Neural cell (in vitro differentiated cells): ENCODE data around the gene TBC1D2. TPM values are rescaled to one million over a fixed set of nuclear protein-coding genes. Genes with fewer than 3 reads are reported as not detected.

ENCODE experiments used
- H2AFZ ChIP-seq: fragments of 200-600, 300-800 bp; sonication (generic), shearing (Covaris generic); 2 replicates; pipeline ENCODE4 v1.6.0; 2014; ENCODE audit warnings: low read depth, mild to moderate bottlenecking, antibody characterized with exemption, low read length, moderate library complexity
- H3F3A ChIP-seq: fragments of 200-600 bp; shearing (Covaris generic); 2 replicates; pipeline ENCODE4 v1.6.1; 2016; ENCODE audit warnings: mild to moderate bottlenecking, moderate library complexity, mixed read lengths, antibody characterized with exemption, low read length; ENCODE audit not compliant: insufficient read depth, poor library complexity, severe bottlenecking
- H3K27ac ChIP-seq: fragments of 200-600, 300-800 bp; sonication (generic), shearing (Covaris generic); 2 replicates; pipeline ENCODE4 v1.5.1; 2014; ENCODE audit warnings: mild to moderate bottlenecking, low read length, moderate library complexity
- H3K27me3 ChIP-seq: fragments of 300-800, 200-600 bp; sonication (generic), shearing (Covaris generic); 2 replicates; pipeline ENCODE4 v1.6.0; 2014; ENCODE audit warnings: mild to moderate bottlenecking, low read depth, low read length, moderate library complexity; ENCODE audit not compliant: insufficient read depth
- H3K36me3 ChIP-seq: fragments of 300-800, 200-600 bp; sonication (generic), shearing (Covaris generic); 2 replicates; pipeline ENCODE4 v1.5.1; 2014; ENCODE audit warnings: mild to moderate bottlenecking, antibody characterized with exemption, low read length, moderate library complexity; ENCODE audit not compliant: insufficient read depth
- H3K4me2 ChIP-seq: fragments of 300-800, 200-600 bp; sonication (generic), shearing (Covaris generic); 2 replicates; pipeline ENCODE4 v1.6.0; 2014; ENCODE audit warnings: mild to moderate bottlenecking, low read length
- H3K4me3 ChIP-seq: fragments of 300-800, 200-600 bp; sonication (generic), shearing (Covaris generic); 2 replicates; pipeline ENCODE4 v1.5.1; 2014; ENCODE audit warnings: mild to moderate bottlenecking, low read length, moderate library complexity
- H3K79me2 ChIP-seq: fragments of 200-600 bp; shearing (Covaris generic); replicated peaks from 2 replicates; pipeline ENCODE4 v1.6.0; 2014; ENCODE audit warnings: mild to moderate bottlenecking, low read length, moderate library complexity; ENCODE audit not compliant: insufficient read depth
- H3K9ac ChIP-seq: fragments of 300-800, 200-600 bp; sonication (generic), shearing (Covaris generic); 2 replicates; pipeline ENCODE4 v1.6.1; 2016; ENCODE audit warnings: mild to moderate bottlenecking, low read length, mixed read lengths
- H3K9me2 ChIP-seq: fragments of 200-600 bp; shearing (Covaris generic); 2 replicates; pipeline ENCODE4 v1.6.1; 2016; ENCODE audit warnings: mild to moderate bottlenecking, low read length, mixed read lengths; ENCODE audit not compliant: insufficient read depth
- H3K9me3 ChIP-seq: fragments of 200-600, 300-800 bp; sonication (generic), shearing (Covaris generic); 2 replicates; pipeline ENCODE4 v1.6.1; 2016; ENCODE audit warnings: mild to moderate bottlenecking, mixed run types, low read length, moderate library complexity, mixed read lengths
- H4K20me1 ChIP-seq: fragments of 200-600 bp; shearing (Covaris generic); 2 replicates; pipeline ENCODE4 v1.6.1; 2016; ENCODE audit warnings: mild to moderate bottlenecking, mixed run types; ENCODE audit not compliant: insufficient read depth
- EP300 ChIP-seq: fragments of 450-650 bp; conservative IDR thresholded peaks from 2 replicates; pipeline ENCODE4 v1.6.1; 2014; ENCODE audit warnings: antibody characterized with exemption, mild to moderate bottlenecking, moderate library complexity; ENCODE audit not compliant: poor library complexity, severe bottlenecking
- EZH2 ChIP-seq: fragments of 200-600, 300-800 bp; shearing (Covaris generic), sonication (generic); IDR thresholded peaks from 2 replicates; pipeline ENCODE4 v1.6.1; 2014; ENCODE audit warnings: antibody characterized with exemption, low read length, borderline replicate concordance, mild to moderate bottlenecking; ENCODE audit not compliant: insufficient read depth, poor library complexity, severe bottlenecking
- MXI1 ChIP-seq: fragments of 450-650 bp; conservative IDR thresholded peaks from 2 replicates; pipeline ENCODE4 v1.6.1; 2014; ENCODE audit warnings: antibody characterized with exemption, mild to moderate bottlenecking; ENCODE audit not compliant: poor library complexity, severe bottlenecking
- POLR2AphosphoS5 ChIP-seq: IDR thresholded peaks from 2 replicates; pipeline ENCODE4 v1.6.1; 2012
- RAD21 ChIP-seq: fragments of 450-650 bp; conservative IDR thresholded peaks from 2 replicates; pipeline ENCODE4 v1.6.1; 2014; ENCODE audit warnings: antibody characterized with exemption, mild to moderate bottlenecking, moderate library complexity
- SMC3 ChIP-seq: fragments of 450-650 bp; conservative IDR thresholded peaks from 2 replicates; pipeline ENCODE4 v1.6.1; 2014; ENCODE audit warnings: antibody characterized with exemption, mild to moderate bottlenecking, moderate library complexity; ENCODE audit not compliant: poor library complexity
- TAF1 ChIP-seq: IDR thresholded peaks from 2 replicates; pipeline ENCODE4 v1.6.1; 2012; ENCODE audit warnings: low read depth
- polyA plus RNA-seq: library from polyadenylated mRNA; depleted of rRNA; stranded (reverse); fragments of >200 nt; gene quantifications from 2 replicates; pipeline ENCODE4 v1.2.3, GENCODE V29; 2014
- TF ChIP-seq, protein P1 (sequence below): IDR thresholded peaks from 2 replicates; pipeline ENCODE4 v1.6.1; 2012; ENCODE audit warnings: borderline replicate concordance
- TF ChIP-seq, protein P2 (sequence below): fragments of 450-650 bp; IDR thresholded peaks from 2 replicates; pipeline ENCODE4 v1.5.1; 2014; ENCODE audit warnings: antibody characterized with exemption, mild to moderate bottlenecking, moderate library complexity; ENCODE audit not compliant: poor library complexity, severe bottlenecking

TBC1D2 gene
- polyA plus RNA-seq, 1 donor from 2014 or later = 4.1 TPM

DNA sequence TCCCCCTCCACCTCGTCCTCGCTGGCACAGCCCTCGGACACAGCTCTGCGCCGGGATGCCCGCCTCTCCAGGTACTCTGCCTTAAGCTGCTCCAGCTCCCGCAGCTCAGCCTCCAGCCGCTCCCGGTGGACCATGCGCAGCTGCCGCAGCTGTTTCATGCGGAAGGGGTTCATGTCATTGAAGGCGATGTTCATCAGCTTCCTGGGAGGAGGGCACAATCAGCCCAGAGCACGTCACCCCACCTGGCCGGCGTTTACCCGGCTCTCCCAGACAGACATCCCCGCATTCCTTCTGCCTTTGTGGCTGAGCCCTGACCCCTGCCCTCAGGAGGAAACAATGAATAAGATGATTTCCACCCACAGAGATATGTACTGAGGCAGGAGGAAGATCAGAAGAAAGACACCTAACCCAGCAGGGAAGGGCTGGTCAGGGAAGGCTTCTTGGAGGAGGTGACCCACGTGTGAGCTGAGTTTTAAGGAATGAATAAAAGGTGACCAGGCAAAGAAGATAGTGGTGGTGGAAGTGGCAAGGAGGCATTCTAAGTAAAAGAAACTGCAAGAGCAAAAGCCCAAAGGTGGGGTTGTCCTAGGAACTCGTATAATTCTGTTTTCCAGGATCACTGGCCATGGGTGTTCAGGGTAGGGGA lies 55.9 kb downstream of the TBC1D2 start:
- TF ChIP-seq, protein P1, sequence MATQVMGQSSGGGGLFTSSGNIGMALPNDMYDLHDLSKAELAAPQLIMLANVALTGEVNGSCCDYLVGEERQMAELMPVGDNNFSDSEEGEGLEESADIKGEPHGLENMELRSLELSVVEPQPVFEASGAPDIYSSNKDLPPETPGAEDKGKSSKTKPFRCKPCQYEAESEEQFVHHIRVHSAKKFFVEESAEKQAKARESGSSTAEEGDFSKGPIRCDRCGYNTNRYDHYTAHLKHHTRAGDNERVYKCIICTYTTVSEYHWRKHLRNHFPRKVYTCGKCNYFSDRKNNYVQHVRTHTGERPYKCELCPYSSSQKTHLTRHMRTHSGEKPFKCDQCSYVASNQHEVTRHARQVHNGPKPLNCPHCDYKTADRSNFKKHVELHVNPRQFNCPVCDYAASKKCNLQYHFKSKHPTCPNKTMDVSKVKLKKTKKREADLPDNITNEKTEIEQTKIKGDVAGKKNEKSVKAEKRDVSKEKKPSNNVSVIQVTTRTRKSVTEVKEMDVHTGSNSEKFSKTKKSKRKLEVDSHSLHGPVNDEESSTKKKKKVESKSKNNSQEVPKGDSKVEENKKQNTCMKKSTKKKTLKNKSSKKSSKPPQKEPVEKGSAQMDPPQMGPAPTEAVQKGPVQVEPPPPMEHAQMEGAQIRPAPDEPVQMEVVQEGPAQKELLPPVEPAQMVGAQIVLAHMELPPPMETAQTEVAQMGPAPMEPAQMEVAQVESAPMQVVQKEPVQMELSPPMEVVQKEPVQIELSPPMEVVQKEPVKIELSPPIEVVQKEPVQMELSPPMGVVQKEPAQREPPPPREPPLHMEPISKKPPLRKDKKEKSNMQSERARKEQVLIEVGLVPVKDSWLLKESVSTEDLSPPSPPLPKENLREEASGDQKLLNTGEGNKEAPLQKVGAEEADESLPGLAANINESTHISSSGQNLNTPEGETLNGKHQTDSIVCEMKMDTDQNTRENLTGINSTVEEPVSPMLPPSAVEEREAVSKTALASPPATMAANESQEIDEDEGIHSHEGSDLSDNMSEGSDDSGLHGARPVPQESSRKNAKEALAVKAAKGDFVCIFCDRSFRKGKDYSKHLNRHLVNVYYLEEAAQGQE = no peak
- TF ChIP-seq MXI1 (no peak), EP300 (no peak), SMC3 (no peak), EZH2 (no peak), TAF1 (no peak), POLR2AphosphoS5 (no peak), RAD21 (no peak)
- TF ChIP-seq, protein P2, sequence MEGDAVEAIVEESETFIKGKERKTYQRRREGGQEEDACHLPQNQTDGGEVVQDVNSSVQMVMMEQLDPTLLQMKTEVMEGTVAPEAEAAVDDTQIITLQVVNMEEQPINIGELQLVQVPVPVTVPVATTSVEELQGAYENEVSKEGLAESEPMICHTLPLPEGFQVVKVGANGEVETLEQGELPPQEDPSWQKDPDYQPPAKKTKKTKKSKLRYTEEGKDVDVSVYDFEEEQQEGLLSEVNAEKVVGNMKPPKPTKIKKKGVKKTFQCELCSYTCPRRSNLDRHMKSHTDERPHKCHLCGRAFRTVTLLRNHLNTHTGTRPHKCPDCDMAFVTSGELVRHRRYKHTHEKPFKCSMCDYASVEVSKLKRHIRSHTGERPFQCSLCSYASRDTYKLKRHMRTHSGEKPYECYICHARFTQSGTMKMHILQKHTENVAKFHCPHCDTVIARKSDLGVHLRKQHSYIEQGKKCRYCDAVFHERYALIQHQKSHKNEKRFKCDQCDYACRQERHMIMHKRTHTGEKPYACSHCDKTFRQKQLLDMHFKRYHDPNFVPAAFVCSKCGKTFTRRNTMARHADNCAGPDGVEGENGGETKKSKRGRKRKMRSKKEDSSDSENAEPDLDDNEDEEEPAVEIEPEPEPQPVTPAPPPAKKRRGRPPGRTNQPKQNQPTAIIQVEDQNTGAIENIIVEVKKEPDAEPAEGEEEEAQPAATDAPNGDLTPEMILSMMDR = no peak
- Histone ChIP-seq H4K20me1 (no peaks in the 10 kb centered on the region), H3F3A (no peaks in the 10 kb centered on the region), H3K9ac (no peak overlapping the region), H3K79me2 (no peaks in the 10 kb centered on the region), H3K9me2 (no peaks in the 10 kb centered on the region), H3K9me3 (no peaks in the 10 kb centered on the region), H2AFZ (no peak overlapping the region), H3K36me3 (no peaks in the 10 kb centered on the region), H3K4me2 (no peak overlapping the region), H3K27ac (no peak overlapping the region), H3K4me3 (no peak overlapping the region), H3K27me3 (no peaks in the 10 kb centered on the region)

DNA sequence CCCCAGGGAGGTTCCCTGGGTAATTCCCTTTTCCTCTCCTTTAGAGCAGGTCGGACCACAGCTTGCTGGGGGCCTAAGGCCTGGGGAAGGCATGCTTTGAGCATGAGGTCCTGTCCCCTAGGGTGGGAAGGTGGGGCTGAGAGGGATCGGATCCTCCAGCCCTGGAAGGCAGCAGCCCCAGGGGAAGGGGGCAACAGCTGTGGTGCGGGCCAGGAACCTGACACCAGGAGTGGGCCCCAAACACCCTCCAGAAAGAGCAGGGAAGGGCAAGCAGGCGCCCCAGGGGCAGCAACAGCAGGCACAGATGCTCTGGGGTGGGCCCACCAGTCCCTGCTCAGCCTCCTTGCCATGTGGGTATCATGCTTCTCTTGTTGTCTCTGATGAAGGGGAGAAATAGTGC lies 59.8 kb downstream of the TBC1D2 start:
- no peak overlapping the region for H2AFZ ChIP-seq
- H3K4me2 ChIP-seq = no peak overlapping the region
- no peak overlapping the region for H3K27ac ChIP-seq
- H3K9me2 ChIP-seq = no peaks in the 10 kb centered on the region
- H3K36me3 ChIP-seq = no peaks in the 10 kb centered on the region
- no peaks in the 10 kb centered on the region for H4K20me1 ChIP-seq
- H3K9ac ChIP-seq = no peak overlapping the region
- H3K4me3 ChIP-seq = no peak overlapping the region
- TF ChIP-seq MXI1 = no peak
- TF ChIP-seq, protein P2 = no peak
- no peak for TF ChIP-seq RAD21
- no peak for TF ChIP-seq SMC3
- no peak for TF ChIP-seq EP300
- no peak for TF ChIP-seq EZH2
- no peak for TF ChIP-seq POLR2AphosphoS5
- TF ChIP-seq, protein P1 = no peak
- TF ChIP-seq TAF1 = no peak
- no peaks in the 10 kb centered on the region for H3K79me2 ChIP-seq
- peaks cover 8% of the 10 kb centered on the region for H3K27me3 ChIP-seq
- no peaks in the 10 kb centered on the region for H3F3A ChIP-seq
- no peaks in the 10 kb centered on the region for H3K9me3 ChIP-seq
